Panc1 (cell line): Measurements from ENCODE around the gene SLC17A7. TPM values are rescaled to one million over a fixed set of nuclear protein-coding genes. Genes with fewer than 3 reads are reported as not detected.
A peak's percentile ranks its signal among the peaks of the same experiment; 100 is the strongest.

Experiments used
- ATAC-seq: fragments of 200-7000 bp; cut with Tn5 transposase; 2 replicates; pipeline ENCODE4 v1.9.1; 2020; ENCODE audit warnings: mild to moderate bottlenecking, moderate library complexity
- BruUV-seq: library from RNA; stranded (reverse); fragments of 400-500 nt; replicated peaks from 2 replicates; lab custom pipeline; 2021; lab: Mats Ljungman, UMichigan
- CTCF ChIA-PET: fragments of 300-600 bp; sonication (Branson Sonifier 250); formaldehyde crosslinking; loops from one replicate; lab custom pipeline; 2022; ENCODE audit warnings: antibody characterized with exemption; lab: Charles Lee
- POLR2A ChIA-PET: fragments of 300-600 bp; sonication (Branson Sonifier 250); formaldehyde crosslinking; loops from one replicate; lab custom pipeline; 2022; ENCODE audit warnings: antibody characterized with exemption; lab: Charles Lee
- DNase-seq: peaks from one replicate; pipeline ENCODE4 v3.0.0-alpha.2; 2010; ENCODE audit warnings: low read depth, low spot score
- H3K27ac ChIP-seq: 2 replicates; pipeline ENCODE4 v1.5.1; 2011; ENCODE audit warnings: mild to moderate bottlenecking, low read length, inconsistent platforms
- H3K27me3 ChIP-seq: fragments of 200-500 bp; sonication (Bioruptor generic); 2 replicates; pipeline ENCODE4 v1.6.0; 2014; ENCODE audit warnings: low read length, inconsistent platforms; ENCODE audit not compliant: control insufficient read depth, insufficient read depth
- H3K36me3 ChIP-seq: fragments of 200-500 bp; sonication (Bioruptor generic); 2 replicates; pipeline ENCODE4 v1.5.1; 2014; ENCODE audit warnings: inconsistent platforms, mild to moderate bottlenecking, low read length, moderate library complexity; ENCODE audit not compliant: control insufficient read depth, insufficient read depth
- H3K4me1 ChIP-seq: 2 replicates; pipeline ENCODE4 v1.5.1; 2011; ENCODE audit warnings: inconsistent platforms, mild to moderate bottlenecking, low read length, moderate library complexity; ENCODE audit not compliant: control insufficient read depth, insufficient read depth
- H3K4me3 ChIP-seq, 2 experiments: 2 replicates each; pipeline ENCODE4 v1.5.1; 2011 to 2012; ENCODE audit warnings: low read depth in 2 of 2, low read length in 2 of 2, mild to moderate bottlenecking in 2 of 2, inconsistent platforms in 1 of 2, moderate library complexity in 1 of 2
- H3K9me3 ChIP-seq: fragments of 200-500 bp; sonication (Bioruptor generic); 2 replicates; pipeline ENCODE4 v1.5.1; 2014; ENCODE audit warnings: low read depth, mild to moderate bottlenecking, inconsistent platforms, low read length, moderate library complexity; ENCODE audit not compliant: control insufficient read depth, insufficient read depth
- CTCF ChIP-seq: fragments of 450-650 bp; IDR thresholded peaks from 2 replicates; pipeline ENCODE4 v1.5.1; 2017; ENCODE audit warnings: mild to moderate bottlenecking
- POLR2AphosphoS5 ChIP-seq: IDR thresholded peaks from 2 replicates; pipeline ENCODE4 v1.6.1; 2012; ENCODE audit warnings: mild to moderate bottlenecking, low read depth, low read length, moderate library complexity
- REST ChIP-seq, 2 experiments: IDR thresholded peaks; 2 replicates each; pipeline ENCODE4 v1.6.1; 2011 to 2012; ENCODE audit warnings: low read depth in 2 of 2, control low read depth in 1 of 2, low read length in 1 of 2, mild to moderate bottlenecking in 1 of 2, moderate library complexity in 1 of 2; ENCODE audit not compliant: insufficient read depth in 1 of 2
- SIN3A ChIP-seq: IDR thresholded peaks from 2 replicates; pipeline ENCODE4 v1.6.1; 2012; ENCODE audit warnings: low read depth, mild to moderate bottlenecking, low read length, moderate library complexity, borderline replicate concordance; ENCODE audit not compliant: insufficient read depth
- TCF7L2 ChIP-seq: IDR thresholded peaks from 2 replicates; pipeline ENCODE4 v1.6.1; 2011; ENCODE audit warnings: mild to moderate bottlenecking, low read depth, low read length, inconsistent platforms
- in situ Hi-C: cut with HindIII; loops from 2 replicates; pipeline ENCODE4 v1.10.0; 2016; ENCODE audit warnings: low sequenced_read_pairs, low pct_unique_long_range_greater_than_20kb
- intact Hi-C: fragments of 100-400 bp; cut with micrococcal nuclease; formaldehyde crosslinking; loops from one replicate; pipeline ENCODE4 v1.10.0; 2022; ENCODE audit not compliant: unreplicated experiment
- total RNA-seq: library from RNA; stranded (reverse); gene quantifications from one replicate; pipeline ENCODE4 v1.2.1, GENCODE V29; 2021; ENCODE audit not compliant: unreplicated experiment

Gene SLC17A7
- total RNA-seq, 1 experiment from 2014 or later: 1.2 TPM

GRCh38 chr19:49443366-49444099, 2.2 kb upstream of the SLC17A7 start:
- no peaks in the 10 kb centered on the region for H3K9me3 ChIP-seq
- peak overlapping the region; percentile 61 to 63 for H3K4me3 ChIP-seq
- no peaks in the 10 kb centered on the region for H3K36me3 ChIP-seq
- in situ Hi-C loops: no loop called here
- DNase-seq (no peak), ATAC-seq (peak; percentile 89)
- POLR2A ChIA-PET: no interaction called here
- no peaks in the 10 kb centered on the region; the same call in 1 of the 2 replicates for H3K4me1 ChIP-seq
- TF ChIP-seq CTCF (peak; percentile 94), POLR2AphosphoS5 (no peak)
- CTCF ChIA-PET: interaction anchor here (0.6 to 0.7 kb wide), 5 partner anchors 23 to 435 kb away, joined by 3 to 10 read pairs (median 4); no protein-coding TSS in a partner anchor
- BruUV-seq: no TSS peak
- H3K27ac ChIP-seq: no peak overlapping the region
- peaks cover 9% of the 10 kb centered on the region; the same call in 1 of the 2 replicates for H3K27me3 ChIP-seq
- intact Hi-C loops: loop anchor here (5.0 kb wide), 1 partner anchor 51 kb away; no protein-coding TSS in a partner anchor

GRCh38 chr19:49442771-49443365, 1.5 kb upstream of the SLC17A7 start:
- Histone ChIP-seq H3K4me3 (peak overlapping the region; percentile 61 to 63), H3K27ac (no peak overlapping the region), H3K27me3 (peaks cover 9% of the 10 kb centered on the region; the same call in 1 of the 2 replicates), H3K9me3 (no peaks in the 10 kb centered on the region), H3K36me3 (no peaks in the 10 kb centered on the region), H3K4me1 (no peaks in the 10 kb centered on the region; the same call in 1 of the 2 replicates)
- intact Hi-C loops: loop anchor here (5.0 kb wide), 1 partner anchor 51 kb away; no protein-coding TSS in a partner anchor
- BruUV-seq: no TSS peak
- ATAC-seq (peak; percentile 83), DNase-seq (no peak)
- POLR2A ChIA-PET: no interaction called here
- in situ Hi-C loops: no loop called here
- CTCF ChIA-PET: interaction anchor here (0.6 kb wide), 3 partner anchors 22 to 200 kb away, joined by 3 to 4 read pairs (median 4); no protein-coding TSS in a partner anchor
- TF ChIP-seq SIN3A: no peak
- no peak for TF ChIP-seq REST (IDR thresholded peaks at IDR 0.05; ENCODE audit: insufficient read depth in 1 of 2, low read depth in 2 of 2, low read length in 1 of 2)
- TF ChIP-seq CTCF: no peak
- no peak for TF ChIP-seq POLR2AphosphoS5
- no peak for TF ChIP-seq TCF7L2
